Tibial nerve (tissue), 4 donors: Measurements from ENCODE around the gene ATP4A.

Experiments used
- EP300 ChIP-seq, 2 donors: sonication (generic); formaldehyde crosslinking; IDR thresholded peaks; one replicate each; pipeline ENCODE4 v1.6.1; 2017; ENCODE audit warnings: antibody characterized with exemption in 2 of 2, mild to moderate bottlenecking in 1 of 2
- TF ChIP-seq, protein P1 (sequence below), 5 experiments: fragments of 200-600 bp in 3 of 5; fragments of 450-650 bp in 2 of 5; sonication (generic) in 3 of 5; IDR thresholded peaks; one replicate each; pipeline ENCODE4 v1.5.1; 2016 to 2019; ENCODE audit warnings: antibody characterized with exemption in 5 of 5, mild to moderate bottlenecking in 3 of 5, moderate library complexity in 2 of 5

DNA sequence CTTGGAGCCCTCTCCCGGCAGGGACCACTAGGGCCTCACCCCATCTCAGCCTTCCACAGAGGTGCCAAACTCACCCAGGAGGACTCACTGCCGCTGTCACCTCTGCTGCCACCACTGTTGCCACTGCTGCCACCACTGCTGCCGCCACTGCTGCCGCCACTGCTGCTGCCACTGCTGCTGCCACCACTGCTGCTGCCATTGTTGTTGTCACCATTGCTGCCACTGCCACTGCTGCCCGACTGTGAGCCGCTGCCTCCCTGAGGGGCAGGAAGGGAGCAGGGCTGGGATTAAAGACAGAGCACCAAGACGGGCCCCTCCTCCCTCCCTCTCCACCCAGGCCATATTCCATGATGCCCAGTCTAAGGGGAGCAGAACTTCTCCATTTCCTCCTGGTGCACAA is 52.1 kb downstream of the ATP4A start:
- TF ChIP-seq, protein P1, sequence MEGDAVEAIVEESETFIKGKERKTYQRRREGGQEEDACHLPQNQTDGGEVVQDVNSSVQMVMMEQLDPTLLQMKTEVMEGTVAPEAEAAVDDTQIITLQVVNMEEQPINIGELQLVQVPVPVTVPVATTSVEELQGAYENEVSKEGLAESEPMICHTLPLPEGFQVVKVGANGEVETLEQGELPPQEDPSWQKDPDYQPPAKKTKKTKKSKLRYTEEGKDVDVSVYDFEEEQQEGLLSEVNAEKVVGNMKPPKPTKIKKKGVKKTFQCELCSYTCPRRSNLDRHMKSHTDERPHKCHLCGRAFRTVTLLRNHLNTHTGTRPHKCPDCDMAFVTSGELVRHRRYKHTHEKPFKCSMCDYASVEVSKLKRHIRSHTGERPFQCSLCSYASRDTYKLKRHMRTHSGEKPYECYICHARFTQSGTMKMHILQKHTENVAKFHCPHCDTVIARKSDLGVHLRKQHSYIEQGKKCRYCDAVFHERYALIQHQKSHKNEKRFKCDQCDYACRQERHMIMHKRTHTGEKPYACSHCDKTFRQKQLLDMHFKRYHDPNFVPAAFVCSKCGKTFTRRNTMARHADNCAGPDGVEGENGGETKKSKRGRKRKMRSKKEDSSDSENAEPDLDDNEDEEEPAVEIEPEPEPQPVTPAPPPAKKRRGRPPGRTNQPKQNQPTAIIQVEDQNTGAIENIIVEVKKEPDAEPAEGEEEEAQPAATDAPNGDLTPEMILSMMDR (IDR thresholded peaks at IDR 0.05): no peak
- no peak for TF ChIP-seq EP300 (IDR thresholded peaks at IDR 0.05)
